ENCODE data around the gene REST.

REST gene

GRCh38 chr4:56907489-56908205, at the start of gene REST:
Gene REST (plus strand): TSS chr4:56907900. CDS start chr4:56910639, 2,739 bp downstream.
- peak within 1 kb of the TSS; percentile 87 for H3K4me3 ChIP-seq (ENCODE audit: low read length)
- TF ChIP-seq, protein P1, sequence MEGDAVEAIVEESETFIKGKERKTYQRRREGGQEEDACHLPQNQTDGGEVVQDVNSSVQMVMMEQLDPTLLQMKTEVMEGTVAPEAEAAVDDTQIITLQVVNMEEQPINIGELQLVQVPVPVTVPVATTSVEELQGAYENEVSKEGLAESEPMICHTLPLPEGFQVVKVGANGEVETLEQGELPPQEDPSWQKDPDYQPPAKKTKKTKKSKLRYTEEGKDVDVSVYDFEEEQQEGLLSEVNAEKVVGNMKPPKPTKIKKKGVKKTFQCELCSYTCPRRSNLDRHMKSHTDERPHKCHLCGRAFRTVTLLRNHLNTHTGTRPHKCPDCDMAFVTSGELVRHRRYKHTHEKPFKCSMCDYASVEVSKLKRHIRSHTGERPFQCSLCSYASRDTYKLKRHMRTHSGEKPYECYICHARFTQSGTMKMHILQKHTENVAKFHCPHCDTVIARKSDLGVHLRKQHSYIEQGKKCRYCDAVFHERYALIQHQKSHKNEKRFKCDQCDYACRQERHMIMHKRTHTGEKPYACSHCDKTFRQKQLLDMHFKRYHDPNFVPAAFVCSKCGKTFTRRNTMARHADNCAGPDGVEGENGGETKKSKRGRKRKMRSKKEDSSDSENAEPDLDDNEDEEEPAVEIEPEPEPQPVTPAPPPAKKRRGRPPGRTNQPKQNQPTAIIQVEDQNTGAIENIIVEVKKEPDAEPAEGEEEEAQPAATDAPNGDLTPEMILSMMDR (conservative IDR thresholded peaks at IDR 0.05; ENCODE audit: low read length): no peak
- peak; percentile 63 for DNase-seq (ENCODE audit: low read depth)

DNA sequence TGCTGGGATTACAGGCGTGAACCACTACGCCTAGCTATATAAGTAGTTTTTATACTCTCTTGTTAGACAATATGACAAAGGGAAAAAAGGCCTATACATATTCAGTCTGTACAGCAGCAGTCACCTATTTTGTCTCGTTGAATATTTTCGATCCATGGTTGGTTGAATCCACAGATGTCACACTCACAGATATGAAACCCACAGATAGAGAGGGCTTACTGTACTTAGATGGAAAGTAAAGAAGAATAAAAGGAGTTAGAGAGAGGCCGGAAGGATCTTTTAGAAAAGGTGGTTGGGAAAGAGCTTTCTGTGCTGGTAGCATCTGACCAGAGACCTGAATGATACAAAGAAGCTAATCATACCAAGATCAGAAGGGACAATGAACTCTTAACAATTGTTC, 47.9 kb upstream of the REST start:
- TF ChIP-seq, protein P1 (conservative IDR thresholded peaks at IDR 0.05; ENCODE audit: low read length): no peak
- no peak for DNase-seq (ENCODE audit: low read depth)
- H3K4me3 ChIP-seq (ENCODE audit: low read length): no peak overlapping the region

GRCh38 chr4:56860781-56861180, 46.9 kb upstream of the REST start:
- TF ChIP-seq, protein P1 (conservative IDR thresholded peaks at IDR 0.05; ENCODE audit: low read length): no peak
- DNase-seq (ENCODE audit: low read depth): no peak
- H3K4me3 ChIP-seq (ENCODE audit: low read length): no peak overlapping the region

- no peak overlapping the region for H3K4me3 ChIP-seq (ENCODE audit: low read length)
- TF ChIP-seq, protein P1 (conservative IDR thresholded peaks at IDR 0.05; ENCODE audit: low read length): no peak
- DNase-seq (ENCODE audit: low read depth): no peak
Observed at GRCh38 chr4:56861360-56861759, 46.3 kb upstream of the REST start.

GRCh38 chr4:56863441-56864139, 44.1 kb upstream of the REST start:
- no peak overlapping the region for H3K4me3 ChIP-seq (ENCODE audit: low read length)
- TF ChIP-seq, protein P1 (conservative IDR thresholded peaks at IDR 0.05; ENCODE audit: low read length): no peak
- DNase-seq (ENCODE audit: low read depth): no peak

- DNase-seq (ENCODE audit: low read depth): peak; percentile 87
- TF ChIP-seq, protein P1 (conservative IDR thresholded peaks at IDR 0.05; ENCODE audit: low read length): no peak
- no peak overlapping the region; the same call in 1 of the 2 replicates for H3K4me3 ChIP-seq (ENCODE audit: low read length)
Observed at GRCh38 chr4:56870946-56871345, 36.8 kb upstream of the REST start.
